ENCODE results near the gene TRIM59.
"Not testable (repeated sequence)": the region's sequence is repeated elsewhere in the genome, so short reads cannot be mapped to it uniquely, and the experiment has no call there.

The TRIM59 gene

GRCh38 chr3:160454995-160455394 is 5.4 kb upstream of the TRIM59 start:
- DNase-seq: no peak

- DNase-seq: not testable (repeated sequence)
Observed at GRCh38 chr3:160452251-160452650, 2.7 kb upstream of the TRIM59 start.

- no peak for DNase-seq
Observed at GRCh38 chr3:160451602-160452001, 2.0 kb upstream of the TRIM59 start.

DNA sequence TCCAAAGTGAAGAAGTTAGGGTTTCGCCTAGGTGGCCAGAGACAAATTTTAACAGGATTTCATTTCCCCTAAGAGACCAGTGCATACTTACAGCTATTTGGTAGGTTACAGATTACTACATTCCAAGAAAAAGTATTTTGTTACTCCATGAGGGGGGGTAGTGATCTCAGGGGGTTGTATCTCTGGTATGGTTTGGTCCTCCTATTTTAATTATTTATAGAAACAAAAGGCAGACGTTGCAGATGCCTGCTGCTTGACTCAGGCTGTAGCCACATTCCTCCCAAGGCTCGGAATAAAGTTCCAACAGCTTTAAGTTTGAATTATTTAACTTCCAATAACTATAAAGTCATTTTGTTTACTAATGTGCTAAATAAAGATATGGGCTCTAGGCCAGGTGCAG is 1.3 kb upstream of the TRIM59 start:
- no peak for DNase-seq

- peak; percentile 47 for DNase-seq
Observed at GRCh38 chr3:160448845-160449635, 546 bp downstream of the TRIM59 start.

DNA sequence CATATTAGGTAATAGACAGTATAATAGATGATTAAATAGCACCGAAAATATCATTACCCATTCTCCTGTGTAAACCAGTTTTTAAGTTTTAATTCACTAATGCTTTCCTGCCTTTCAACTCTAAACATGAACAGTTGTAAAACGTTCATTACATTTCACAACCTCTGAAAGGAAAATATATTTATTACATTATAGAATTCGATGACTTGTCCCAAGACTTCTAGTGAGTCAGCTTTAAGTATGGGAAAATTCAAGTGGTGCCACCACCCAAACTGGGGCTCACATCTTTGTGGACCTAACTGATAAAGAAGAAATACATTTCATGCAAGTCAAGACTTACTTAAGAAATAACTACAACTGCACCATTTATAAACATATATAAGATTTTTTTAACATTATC is 2.0 kb downstream of the TRIM59 start:
- no peak for DNase-seq

- DNase-seq: no peak
Observed at GRCh38 chr3:160446522-160447056, 3.0 kb downstream of the TRIM59 start.

DNA sequence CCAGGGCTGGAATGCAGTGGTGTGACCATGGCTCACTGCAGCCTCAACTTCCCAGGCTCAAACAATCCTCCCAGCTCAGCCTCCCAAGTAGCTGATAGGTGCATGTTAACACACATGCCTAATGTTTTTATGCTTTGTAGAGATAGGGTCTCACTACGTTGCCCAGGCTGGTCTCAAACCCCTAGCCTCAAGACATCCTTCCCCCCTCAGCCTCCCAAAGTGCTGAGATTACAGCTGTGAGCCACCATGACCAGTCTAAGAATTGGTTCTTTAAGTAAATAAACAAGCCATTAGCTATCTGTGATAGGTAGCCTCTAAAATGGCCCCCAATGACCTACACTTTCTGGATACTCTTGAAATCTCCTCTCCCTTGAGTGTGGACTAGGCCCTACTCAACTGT is 3.7 kb downstream of the TRIM59 start:
- DNase-seq: no peak

DNA sequence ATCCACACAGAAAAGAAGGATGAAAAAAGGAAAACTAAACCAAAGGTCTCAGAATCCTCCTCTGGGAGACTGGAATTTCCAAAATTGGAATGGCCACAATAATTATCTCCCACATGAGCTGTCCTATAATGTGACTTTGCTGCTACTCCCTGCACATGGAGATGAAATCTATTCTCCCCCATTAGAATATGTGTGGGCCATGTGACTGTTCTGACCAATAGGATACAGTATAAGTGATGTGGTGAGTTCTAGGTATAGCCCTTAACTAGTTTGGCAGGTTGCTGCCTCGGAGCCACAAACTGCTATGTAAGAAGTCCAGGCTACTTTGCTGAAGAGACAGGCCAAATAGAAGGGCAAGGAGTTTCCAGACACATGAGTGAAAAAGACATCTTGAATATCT is 5.2 kb downstream of the TRIM59 start:
- DNase-seq: no peak

GRCh38 chr3:160440687-160441086 is 8.9 kb downstream of the TRIM59 start:
- DNase-seq: no peak

DNA sequence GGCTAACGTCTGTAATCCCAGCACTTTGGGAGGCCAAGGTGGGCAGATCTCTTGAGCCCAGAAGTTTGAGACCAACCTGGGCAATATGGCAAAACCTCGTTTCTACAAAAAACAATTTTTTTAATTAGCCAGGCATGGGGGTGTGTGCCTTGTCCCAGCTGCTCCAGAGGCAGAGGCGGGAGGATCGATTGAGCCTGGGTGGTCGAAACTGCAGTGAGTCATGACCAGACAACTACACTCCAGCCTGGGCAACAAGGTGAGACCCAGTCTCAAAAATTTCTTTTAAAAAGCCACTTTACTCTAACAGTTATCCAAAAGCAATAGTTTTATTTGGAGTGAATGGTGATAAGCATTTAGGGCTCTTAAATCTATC is 12.5 kb downstream of the TRIM59 start:
- no peak for DNase-seq

DNA sequence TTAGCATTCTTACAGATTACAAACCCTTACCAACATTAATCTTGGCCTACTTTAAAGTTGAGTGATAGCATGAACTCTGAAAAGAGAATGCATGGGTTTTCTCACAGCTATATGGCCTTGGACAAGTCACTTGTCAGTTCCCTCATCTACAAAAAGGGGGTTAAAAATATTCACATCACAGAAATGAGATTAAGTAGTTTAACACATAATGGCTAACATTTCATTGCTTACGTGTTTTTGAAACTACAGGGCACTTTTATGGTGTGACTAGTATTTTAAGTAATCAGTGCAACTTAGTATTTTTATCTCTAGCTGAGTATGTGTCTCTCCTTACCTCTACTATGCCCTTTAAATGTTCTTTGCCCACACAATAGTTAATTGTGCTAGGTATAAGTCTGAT is 13.8 kb downstream of the TRIM59 start:
- no peak for DNase-seq

DNA sequence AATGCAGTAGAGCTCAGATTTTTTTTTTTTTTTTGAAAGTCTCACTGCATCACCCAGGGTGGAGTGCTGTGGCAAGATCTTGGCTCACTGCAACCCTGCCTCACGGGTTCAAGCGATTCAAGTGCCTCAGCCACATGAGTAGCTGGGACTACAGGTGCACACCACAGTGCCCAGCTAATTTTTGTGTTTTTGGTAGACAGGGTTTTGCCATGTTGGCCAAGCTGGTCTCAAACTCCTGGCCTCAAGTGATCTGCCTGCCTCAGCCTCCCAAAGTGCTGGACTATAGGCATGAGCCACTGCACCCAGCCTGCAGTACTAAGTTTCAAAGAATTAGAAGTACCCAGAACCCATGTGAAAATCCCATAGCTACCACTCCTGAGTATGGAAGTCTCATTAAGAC is 14.5 kb downstream of the TRIM59 start:
- DNase-seq: no peak

DNA sequence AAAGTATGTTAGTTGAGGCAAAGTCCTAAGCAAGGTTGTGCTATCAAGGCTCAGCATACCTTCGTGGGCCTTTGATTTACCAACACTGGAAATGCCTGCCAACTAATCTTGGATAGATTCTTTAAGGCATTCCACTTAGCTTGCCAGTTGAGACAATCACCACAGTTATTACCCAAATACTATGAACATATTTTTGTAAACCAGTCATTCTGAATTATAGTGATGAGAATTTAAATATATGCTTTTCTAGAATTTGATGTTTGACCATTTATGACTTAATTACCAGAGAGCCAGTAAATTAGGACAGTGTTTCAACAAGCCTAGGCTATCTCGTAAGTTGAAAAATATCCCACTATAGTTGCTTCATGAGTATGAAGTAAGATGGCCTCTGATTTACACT is 15.5 kb downstream of the TRIM59 start:
- no peak for DNase-seq

GRCh38 chr3:160427832-160428424 is 21.7 kb downstream of the TRIM59 start:
- no peak for DNase-seq

DNA sequence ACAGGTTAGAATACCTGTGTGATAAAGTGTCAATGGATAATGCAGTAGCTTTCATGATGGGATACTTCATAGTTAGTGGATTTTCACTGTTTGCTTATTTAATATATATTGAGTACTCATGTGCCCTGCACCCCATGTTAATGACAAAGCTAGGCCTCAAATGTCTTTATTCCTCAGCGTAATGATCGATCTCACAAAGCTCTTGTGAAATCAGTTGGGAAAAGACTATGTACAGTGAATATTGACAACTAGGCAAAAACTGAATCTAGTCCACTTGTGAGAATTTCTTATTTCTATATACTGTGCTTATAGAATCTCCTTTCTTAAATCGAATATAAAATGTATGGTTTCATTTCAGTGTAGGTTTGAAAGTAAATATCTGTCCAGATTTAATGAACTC is 32.3 kb downstream of the TRIM59 start:
- DNase-seq: no peak

- peak; percentile 77 for DNase-seq
Observed at GRCh38 chr3:160413613-160414248, 35.9 kb downstream of the TRIM59 start.

DNA sequence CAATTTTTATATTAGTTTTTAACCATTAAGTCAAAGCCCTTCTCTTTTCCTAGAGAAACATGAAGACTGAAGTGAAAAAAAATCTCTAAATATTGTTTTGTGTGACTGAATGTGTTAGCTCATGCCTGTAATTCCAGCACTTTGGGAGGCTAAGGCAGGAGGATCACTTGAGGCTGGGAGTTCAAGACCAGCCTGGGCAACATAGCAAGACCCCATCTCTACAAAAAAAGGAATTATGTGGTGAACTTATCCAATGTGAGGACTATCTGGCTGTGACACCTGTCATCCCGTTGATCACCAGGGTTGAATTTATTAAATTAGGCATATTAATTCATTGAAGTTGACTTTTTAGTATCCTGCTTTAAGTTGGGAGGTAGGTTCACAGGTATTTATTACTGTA is 37.1 kb downstream of the TRIM59 start:
- DNase-seq: no peak

GRCh38 chr3:160409812-160410610 is 39.6 kb downstream of the TRIM59 start:
- DNase-seq: no peak

DNA sequence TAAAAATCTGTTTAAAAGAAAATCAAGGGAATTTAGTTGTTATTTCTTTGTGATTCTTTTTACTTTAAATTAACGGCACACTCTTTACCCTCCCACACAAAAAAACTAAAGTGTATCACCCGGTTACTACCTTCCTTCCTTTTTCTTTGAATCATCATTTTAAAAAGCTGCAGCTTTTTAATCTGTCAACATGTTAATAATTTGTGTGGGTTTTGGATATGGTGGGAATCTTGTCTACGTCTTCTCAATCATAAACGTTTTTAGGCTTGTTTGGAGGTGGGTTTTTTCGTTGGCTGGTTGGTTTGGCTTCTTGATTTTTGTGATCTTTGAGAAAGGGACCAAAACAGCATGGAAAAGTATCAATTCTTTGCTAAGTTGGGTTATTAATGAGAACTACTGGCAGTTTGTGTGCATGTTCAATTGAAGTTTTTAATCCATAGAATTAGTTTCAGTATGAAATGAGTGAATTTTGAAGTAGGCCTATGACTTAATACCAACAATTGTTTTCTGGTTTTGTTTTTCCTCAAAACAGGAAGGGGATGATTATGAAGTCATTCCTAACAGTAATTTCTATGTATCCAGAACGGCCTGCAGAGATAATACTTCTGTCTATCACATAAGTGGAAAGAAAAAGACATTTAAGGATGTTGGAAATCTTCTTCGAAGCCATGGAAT is 45.7 kb downstream of the TRIM59 start:
- DNase-seq: no peak

GRCh38 chr3:160403028-160403545 is 46.5 kb downstream of the TRIM59 start:
- no peak for DNase-seq
